Left lung (tissue), 10 donors: ENCODE measurements around the gene FAM135A. TPM values are rescaled to one million over a fixed set of nuclear protein-coding genes. Genes with fewer than 3 reads are reported as not detected.
"Not testable (repeated sequence)": the region's sequence is repeated elsewhere in the genome, so short reads cannot be mapped to it uniquely, and the experiment has no call there.

Experiments used
- ATAC-seq: fragments of 200-7000 bp; cut with Tn5 transposase; one replicate; pipeline ENCODE4 v1.9.1; 2020; ENCODE audit warnings: moderate library complexity
- DNase-seq, 4 donors: peaks; one replicate each; pipeline ENCODE4 v3.0.0-alpha.2; 2013 to 2020
- H3K27ac ChIP-seq, 2 donors: fragments of 200-600 bp; sonication (generic) in 1 of 2; one replicate each; pipeline versions ENCODE4 v1.5.0 to v1.8.0; 2020 to 2021
- H3K27me3 ChIP-seq, 2 donors: fragments of 200-600 bp; sonication (generic) in 1 of 2; one replicate each; pipeline versions ENCODE4 v1.5.0 to v1.8.0; 2020 to 2021
- H3K36me3 ChIP-seq, 2 donors: fragments of 200-600 bp; sonication (generic) in 1 of 2; one replicate each; pipeline versions ENCODE4 v1.5.0 to v1.8.0; 2020 to 2021
- H3K4me1 ChIP-seq, 2 donors: fragments of 200-600 bp; one replicate each; pipeline ENCODE4 v1.8.0; 2021
- H3K4me3 ChIP-seq, 2 donors: fragments of 200-600 bp; sonication (generic) in 1 of 2; one replicate each; pipeline versions ENCODE4 v1.5.0 to v1.8.0; 2020 to 2021; ENCODE audit warnings: mild to moderate bottlenecking in 1 of 2
- H3K9me3 ChIP-seq, 2 donors: fragments of 200-600 bp; sonication (generic) in 1 of 2; one replicate each; pipeline versions ENCODE4 v1.5.0 to v1.8.0; 2020 to 2021
- CTCF ChIP-seq, 2 donors: fragments of 200-600 bp; sonication (generic) in 1 of 2; IDR thresholded peaks; one replicate each; pipeline versions ENCODE4 v1.5.0 to v1.8.0; 2021; ENCODE audit warnings: antibody characterized with exemption in 2 of 2
- intact Hi-C, 2 donors: fragments of 100-400 bp; cut with DNase I; formaldehyde crosslinking; loops; one replicate each; pipeline versions ENCODE4 v1.11.2 to v1.14.2; 2022
- polyA plus RNA-seq, 6 donors: library from polyadenylated mRNA; unstranded; fragments of 120-200 nt; gene quantifications; one replicate each; pipeline ENCODE4 v1.2.1, GENCODE V29; 2013; ENCODE audit not compliant: insufficient read length in 6 of 6
- total RNA-seq, 2 donors: library from RNA; stranded (reverse); fragmentation: NEBNext Ultra II Directional; extraction: Animal tissue kit (Norgen Biotek cat#: 25700); gene quantifications; one replicate each; pipeline ENCODE4 v1.2.1, GENCODE V29; 2021
- donor health status: DM: no; HTN: yes; CAD: no.
- donor health status: DM: no; HTN: no; CAD: no.

Gene FAM135A
- total and polyA plus RNA-seq, 8 donors, result 21.9 to 28.8 (median 25.8) TPM

GRCh38 chr6:70479236-70479635, 65.9 kb downstream of the FAM135A start:
- peaks cover 4 to 27% of the 10 kb centered on the region in 2 donors for H3K36me3 ChIP-seq
- H3K27me3 ChIP-seq, result no peaks in the 10 kb centered on the region
- ATAC-seq (no peak), DNase-seq (peak in 2 of 4 donors; percentile 25 to 51)
- no peak overlapping the region for H3K27ac ChIP-seq
- H3K4me3 ChIP-seq, result no peak overlapping the region
- no peaks in the 10 kb centered on the region for H3K9me3 ChIP-seq
- intact Hi-C loops, result no loop called here
- TF ChIP-seq CTCF (IDR thresholded peaks at IDR 0.05), result no peak
- no peaks in the 10 kb centered on the region for H3K4me1 ChIP-seq

- H3K27ac ChIP-seq, H3K36me3 ChIP-seq, ATAC-seq, DNase-seq, H3K9me3 ChIP-seq, H3K4me3 ChIP-seq, intact Hi-C loops, H3K4me1 ChIP-seq, H3K27me3 ChIP-seq: not testable (repeated sequence)
Measured at GRCh38 chr6:70486638-70487037, 73.3 kb downstream of the FAM135A start.

- DNase-seq (no peak), ATAC-seq (no peak)
- H3K9me3 ChIP-seq, result no peaks in the 10 kb centered on the region
- TF ChIP-seq CTCF (IDR thresholded peaks at IDR 0.05), result no peak
- H3K4me1 ChIP-seq, result no peaks in the 10 kb centered on the region
- no peaks in the 10 kb centered on the region for H3K36me3 ChIP-seq
- H3K27me3 ChIP-seq, result no peaks in the 10 kb centered on the region
- no peak overlapping the region for H3K4me3 ChIP-seq
- no peak overlapping the region for H3K27ac ChIP-seq
- intact Hi-C loops, result no loop called here
Measured at GRCh38 chr6:70489364-70489763, 76.1 kb downstream of the FAM135A start.

GRCh38 chr6:70494833-70495232, 81.5 kb downstream of the FAM135A start:
- Histone ChIP-seq H3K36me3 (peaks cover 0 to 3% of the 10 kb centered on the region in 2 donors), H3K9me3 (no peaks in the 10 kb centered on the region), H3K4me1 (no peaks in the 10 kb centered on the region), H3K27me3 (no peaks in the 10 kb centered on the region), H3K27ac (no peak overlapping the region), H3K4me3 (no peak overlapping the region)
- no peak for TF ChIP-seq CTCF (IDR thresholded peaks at IDR 0.05)
- DNase-seq (no peak), ATAC-seq (no peak)
- intact Hi-C loops, result no loop called here

GRCh38 chr6:70495790-70496189, 82.5 kb downstream of the FAM135A start:
- H3K4me1 ChIP-seq, ATAC-seq, H3K9me3 ChIP-seq, H3K4me3 ChIP-seq, DNase-seq, H3K27ac ChIP-seq, intact Hi-C loops, H3K27me3 ChIP-seq, H3K36me3 ChIP-seq: not testable (repeated sequence)

GRCh38 chr6:70502484-70502883, 89.2 kb downstream of the FAM135A start:
- H3K4me3 ChIP-seq, result no peak overlapping the region
- H3K27me3 ChIP-seq, result no peaks in the 10 kb centered on the region
- H3K4me1 ChIP-seq, result no peaks in the 10 kb centered on the region
- ATAC-seq, result no peak
- no peak for TF ChIP-seq CTCF (IDR thresholded peaks at IDR 0.05)
- H3K9me3 ChIP-seq, result peaks cover 0 to 19% of the 10 kb centered on the region in 2 donors
- peaks cover 0 to 37% of the 10 kb centered on the region in 2 donors for H3K36me3 ChIP-seq
- intact Hi-C loops, result no loop called here
- no peak for DNase-seq
- H3K27ac ChIP-seq, result no peak overlapping the region
